Gastroesophageal sphincter (tissue), 4 donors: ENCODE results near the gene STX2. TPM values are rescaled to one million over a fixed set of nuclear protein-coding genes. Genes with fewer than 3 reads are reported as not detected.

Experiments used
- ATAC-seq: fragments of 150-250 bp; one replicate; pipeline ENCODE4 v1.9.1; 2016; ENCODE audit warnings: mild to moderate bottlenecking, moderate library complexity
- H3K27ac ChIP-seq, 4 donors: fragments of 200-600 bp; sonication (generic) in 3 of 4; 1 replicate in 3 of 4; 2 replicates in 1 of 4; pipeline ENCODE4 v1.5.1; 2016 to 2019
- H3K27me3 ChIP-seq: fragments of 200-600 bp; sonication (generic); one replicate; pipeline ENCODE4 v1.5.1; 2019
- H3K36me3 ChIP-seq, 2 donors: fragments of 200-600 bp; sonication (generic); one replicate each; pipeline ENCODE4 v1.5.1; 2019; ENCODE audit warnings: control low read depth in 1 of 2
- H3K4me1 ChIP-seq, 3 donors: fragments of 200-600 bp; sonication (generic); 1 replicate in 2 of 3; 2 replicates in 1 of 3; pipeline ENCODE4 v1.5.1; 2016 to 2019; ENCODE audit warnings: control low read depth in 2 of 3
- H3K4me3 ChIP-seq, 2 donors: fragments of 200-600 bp; sonication (generic); one replicate each; pipeline ENCODE4 v1.5.1; 2019; ENCODE audit warnings: mild to moderate bottlenecking in 1 of 2, moderate library complexity in 1 of 2
- H3K9me3 ChIP-seq, 3 donors: fragments of 200-600 bp; sonication (generic); one replicate each; pipeline ENCODE4 v1.5.1; 2017 to 2019; ENCODE audit warnings: control low read depth in 2 of 3
- CTCF ChIP-seq, 4 experiments: fragments of 200-600 bp in 2 of 4; fragments of 450-650 bp in 2 of 4; sonication (generic) in 1 of 4; IDR thresholded peaks; one replicate each; pipeline ENCODE4 v1.5.1; 2017 to 2019; ENCODE audit warnings: antibody characterized with exemption in 4 of 4, mild to moderate bottlenecking in 2 of 4, moderate library complexity in 2 of 4
- EP300 ChIP-seq: sonication (generic); formaldehyde crosslinking; IDR thresholded peaks from one replicate; pipeline ENCODE4 v1.6.1; 2017; ENCODE audit warnings: antibody characterized with exemption, mild to moderate bottlenecking
- POLR2A ChIP-seq, 2 donors: fragments of 450-650 bp; IDR thresholded peaks; one replicate each; pipeline ENCODE4 v1.6.1; 2017; ENCODE audit warnings: antibody characterized with exemption in 2 of 2, mild to moderate bottlenecking in 2 of 2, moderate library complexity in 1 of 2
- POLR2AphosphoS5 ChIP-seq: sonication (generic); formaldehyde crosslinking; IDR thresholded peaks from one replicate; pipeline ENCODE4 v1.6.1; 2017; ENCODE audit warnings: antibody characterized with exemption
- WGBS, 2 donors: methylation state at CpG; one replicate each; pipeline ENCODE4 v1.1.5; 2018; ENCODE audit warnings: low coverage in 1 of 2; 5-methylcytosine and 5-hydroxymethylcytosine counted together
- total RNA-seq, 4 donors: library from RNA; depleted of rRNA; stranded (reverse); fragments of >200 nt; gene quantifications; one replicate each; pipeline ENCODE4 v1.1.0, GENCODE V29; 2016

STX2 gene
- total RNA-seq, 4 donors from 2014 or later: 41.6 to 77.5 (median 54.3) TPM

GRCh38 chr12:130879781-130880389, 40.8 kb upstream of the STX2 start:
- no peaks in the 10 kb centered on the region for H3K27me3 ChIP-seq
- TF ChIP-seq POLR2AphosphoS5: no peak
- no peak for TF ChIP-seq EP300
- TF ChIP-seq CTCF (IDR thresholded peaks at IDR 0.05): no peak
- TF ChIP-seq POLR2A (IDR thresholded peaks at IDR 0.05): no peak
- 52 to 65% methylated on average over 4 to 8 of the region's 17 CpGs for WGBS, 2 donors
- H3K36me3 ChIP-seq: peaks cover 0 to 27% of the 10 kb centered on the region in 2 donors
- no peaks in the 10 kb centered on the region for H3K9me3 ChIP-seq
- H3K4me1 ChIP-seq: peaks cover 0 to 6% (median 0%) of the 10 kb centered on the region in 3 donors
- ATAC-seq: no peak
- H3K27ac ChIP-seq: no peak overlapping the region
- H3K4me3 ChIP-seq: peak overlapping the region in 1 of 2 donors; percentile 23

- WGBS, 2 donors: 84 to 86% methylated on average over 4 to 5 of the region's 13 CpGs
- peaks cover 0 to 12% (median 0%) of the 10 kb centered on the region in 3 donors for H3K4me1 ChIP-seq
- H3K27me3 ChIP-seq: no peaks in the 10 kb centered on the region
- H3K36me3 ChIP-seq: peaks cover 0 to 33% of the 10 kb centered on the region in 2 donors
- H3K9me3 ChIP-seq: no peaks in the 10 kb centered on the region
- H3K27ac ChIP-seq: no peak overlapping the region
- TF ChIP-seq POLR2A (IDR thresholded peaks at IDR 0.05) (no peak), CTCF (IDR thresholded peaks at IDR 0.05) (no peak)
- no peak for ATAC-seq
- H3K4me3 ChIP-seq: no peak overlapping the region
Measured at GRCh38 chr12:130879212-130879686, 40.2 kb upstream of the STX2 start.

GRCh38 chr12:130878193-130879185, 39.4 kb upstream of the STX2 start:
- H3K36me3 ChIP-seq: peaks cover 0 to 41% of the 10 kb centered on the region in 2 donors
- no peak overlapping the region for H3K27ac ChIP-seq
- WGBS, 2 donors: 67 to 75% methylated on average over 15 to 19 of the region's 24 CpGs

GRCh38 chr12:130877333-130877732, 38.3 kb upstream of the STX2 start:
- Histone ChIP-seq H3K4me1 (peaks cover 5 to 30% (median 12%) of the 10 kb centered on the region in 3 donors), H3K36me3 (peaks cover 0 to 45% of the 10 kb centered on the region in 2 donors), H3K9me3 (no peaks in the 10 kb centered on the region), H3K27me3 (no peaks in the 10 kb centered on the region), H3K27ac (no peak overlapping the region), H3K4me3 (no peak overlapping the region)
- TF ChIP-seq CTCF (IDR thresholded peaks at IDR 0.05) (no peak), EP300 (no peak), POLR2AphosphoS5 (no peak), POLR2A (IDR thresholded peaks at IDR 0.05) (no peak)
- no peak for ATAC-seq
- WGBS, 2 donors: 73 to 83% methylated on average over 3 of the region's 3 CpGs

More at GRCh38 chr12:130878193-130879185, 39.4 kb upstream of the STX2 start:
- H3K4me3 ChIP-seq: no peak overlapping the region
- ATAC-seq: no peak
- peaks cover 0 to 20% (median 6%) of the 10 kb centered on the region in 3 donors for H3K4me1 ChIP-seq
- H3K9me3 ChIP-seq: no peaks in the 10 kb centered on the region
- TF ChIP-seq EP300: no peak
- TF ChIP-seq POLR2A (IDR thresholded peaks at IDR 0.05): no peak
- no peak for TF ChIP-seq CTCF (IDR thresholded peaks at IDR 0.05)
- TF ChIP-seq POLR2AphosphoS5: no peak
- H3K27me3 ChIP-seq: no peaks in the 10 kb centered on the region
